Small intestine (tissue), 7 donors: Measurements from ENCODE around the gene DTX1. TPM values are rescaled to one million over a fixed set of nuclear protein-coding genes. Genes with fewer than 3 reads are reported as not detected.

ENCODE experiments used
- DNase-seq, 2 donors: peaks; one replicate each; pipeline versions ENCODE4 v3.0.0 to v3.0.0-alpha.2; 2013
- FAIRE-seq: peaks from 2 replicates; lab custom pipeline; 2012; peaks lifted over from hg19 to GRCh38; lab: Jason Lieb, UNC
- H3K27ac ChIP-seq, 3 donors: one replicate each; pipeline ENCODE4 v1.5.1; 2013; ENCODE audit warnings: low read length in 2 of 3, mild to moderate bottlenecking in 2 of 3, control low read depth in 1 of 3, inconsistent platforms in 1 of 3, low read depth in 1 of 3, moderate library complexity in 1 of 3
- H3K27me3 ChIP-seq, 3 donors: one replicate each; pipeline ENCODE4 v1.6.1; 2013; ENCODE audit warnings: low read length in 3 of 3, inconsistent platforms in 1 of 3; ENCODE audit not compliant: control insufficient read depth in 3 of 3, insufficient read depth in 3 of 3
- H3K36me3 ChIP-seq, 3 donors: one replicate each; pipeline ENCODE4 v1.6.1; 2013; ENCODE audit warnings: low read length in 3 of 3, inconsistent platforms in 1 of 3, low read depth in 1 of 3, mild to moderate bottlenecking in 1 of 3, moderate library complexity in 1 of 3; ENCODE audit not compliant: control insufficient read depth in 3 of 3, insufficient read depth in 2 of 3
- H3K4me1 ChIP-seq, 3 donors: one replicate each; pipeline ENCODE4 v1.6.1; 2013; ENCODE audit warnings: low read length in 2 of 3, inconsistent platforms in 1 of 3, low read depth in 1 of 3, mild to moderate bottlenecking in 1 of 3, moderate library complexity in 1 of 3; ENCODE audit not compliant: control insufficient read depth in 3 of 3, insufficient read depth in 2 of 3
- H3K4me3 ChIP-seq, 3 donors: one replicate each; pipeline ENCODE4 v1.5.1; 2013; ENCODE audit warnings: low read length in 3 of 3, control low read depth in 1 of 3, inconsistent platforms in 1 of 3, low read depth in 1 of 3, mild to moderate bottlenecking in 1 of 3, moderate library complexity in 1 of 3
- H3K9me3 ChIP-seq, 2 donors: one replicate each; pipeline ENCODE4 v1.6.1; 2013; ENCODE audit warnings: low read depth in 1 of 2, low read length in 1 of 2; ENCODE audit not compliant: control insufficient read depth in 2 of 2, insufficient read depth in 1 of 2
- WGBS, 3 donors: extraction: QIAGEN DNeasy Blood & Tissue Kit; methylation state at CpG; one replicate each; pipeline ENCODE4 v1.1.7; 2013; 5-methylcytosine and 5-hydroxymethylcytosine counted together
- polyA plus RNA-seq, 4 donors: library from polyadenylated mRNA; stranded (reverse) in 3 of 4; unstranded in 1 of 4; fragments of 200-250 nt in 3 of 4; fragments of 120-200 nt in 1 of 4; gene quantifications; one replicate each; pipeline versions ENCODE4 v1.2.1 to v1.2.3, GENCODE V29; 2013
- donor health status: healthy with polysubstance abuse.
- donor health status: control.
- donor health status: control.
- donor health status: Bipolar disorder and iron deficiency.
- donor health status: healthy.

DTX1 gene
- polyA plus RNA-seq, 4 donors, result 0.45 to 4.8 (median 4.2) TPM

DNA sequence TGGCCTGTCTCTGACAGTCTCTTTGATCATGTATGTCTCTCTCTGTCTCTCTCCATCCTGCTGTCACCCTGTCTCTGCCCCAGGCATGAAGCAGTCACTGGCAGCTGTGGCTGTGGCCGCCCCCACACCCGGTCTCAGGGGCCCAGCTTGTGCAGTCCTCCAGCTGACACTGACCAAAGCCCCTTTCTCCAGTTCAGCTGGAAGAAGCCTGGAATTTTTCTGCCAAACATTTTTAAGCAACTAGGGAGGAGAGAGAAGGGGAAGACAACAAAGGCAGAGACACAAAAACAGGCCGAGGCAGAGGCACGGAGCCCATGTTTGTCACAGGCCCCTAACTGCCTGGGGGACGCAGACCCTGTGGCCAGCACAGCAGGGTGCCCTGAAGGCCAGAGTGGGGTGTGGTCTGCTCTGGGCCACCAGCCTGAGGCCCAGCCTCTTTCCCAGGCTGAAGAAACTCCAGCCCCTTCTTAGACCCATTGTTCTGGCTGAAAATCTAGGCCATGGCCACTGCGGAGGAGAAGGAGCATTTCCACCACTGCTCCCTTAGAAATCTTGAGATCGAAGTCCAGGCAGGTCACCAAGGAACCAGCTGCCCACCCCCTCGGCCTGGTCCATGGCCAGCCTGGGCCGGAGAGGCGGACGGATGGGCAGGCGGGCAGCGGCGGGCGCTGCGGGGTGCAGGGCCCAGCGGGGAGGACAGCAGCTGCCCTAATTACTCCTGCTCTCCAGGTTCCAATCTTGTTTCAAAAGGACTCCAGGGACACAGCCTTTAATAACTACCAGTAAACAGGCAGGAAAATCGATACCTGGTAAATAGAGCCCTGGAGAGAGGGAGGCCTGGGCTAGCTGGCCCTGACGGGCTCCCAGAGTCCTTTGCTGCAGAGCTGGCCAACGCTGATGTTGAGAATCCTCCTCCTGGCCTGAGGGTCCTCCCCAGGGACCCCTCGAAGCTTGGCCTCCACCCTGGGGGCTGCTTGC, 14.9 kb downstream of the DTX1 start:
- Histone ChIP-seq H3K36me3 (no peaks in the 10 kb centered on the region), H3K4me1 (peaks cover 0 to 4% (median 0%) of the 10 kb centered on the region in 3 donors), H3K27ac (peak overlapping the region in 2 of 3 donors; percentile 12 to 48), H3K9me3 (no peaks in the 10 kb centered on the region), H3K4me3 (no peak overlapping the region), H3K27me3 (peaks cover 0 to 3% (median 0%) of the 10 kb centered on the region in 3 donors)
- DNase-seq (no peak), FAIRE-seq (no peak)
- 34 to 60% (median 60%) methylated on average over 21 of the region's 21 CpGs for WGBS, 3 donors

GRCh38 chr12:113072136-113072535, 15.6 kb downstream of the DTX1 start:
- Histone ChIP-seq H3K4me1 (peaks cover 0 to 4% (median 0%) of the 10 kb centered on the region in 3 donors), H3K36me3 (no peaks in the 10 kb centered on the region), H3K27me3 (peaks cover 0 to 7% (median 0%) of the 10 kb centered on the region in 3 donors), H3K9me3 (no peaks in the 10 kb centered on the region), H3K27ac (peak overlapping the region in 1 of 3 donors; percentile 3), H3K4me3 (no peak overlapping the region)
- WGBS, 3 donors, result 55 to 73% (median 64%) methylated on average over 3 of the region's 3 CpGs
- DNase-seq (no peak), FAIRE-seq (no peak)

DNA sequence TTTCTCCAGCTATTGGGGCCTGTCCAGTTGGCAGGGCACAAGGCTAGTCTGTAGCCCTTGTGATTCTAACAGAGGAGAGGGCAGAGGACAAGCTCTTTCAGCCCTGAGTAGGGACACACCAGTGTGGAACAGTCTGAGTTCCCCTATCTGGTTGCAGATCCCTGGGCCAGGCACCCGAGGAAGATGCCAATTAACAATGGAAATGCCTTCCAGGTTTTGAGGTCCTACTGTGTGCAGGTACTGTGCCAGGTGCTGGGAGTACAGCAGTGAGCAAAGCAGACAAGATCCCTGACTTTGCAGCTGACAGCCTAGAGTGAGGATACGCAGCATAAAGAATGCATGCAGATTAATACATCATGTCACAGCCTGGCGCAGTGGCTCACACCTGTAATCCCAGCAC, 17.1 kb downstream of the DTX1 start:
- peaks cover 0 to 14% (median 2%) of the 10 kb centered on the region in 3 donors for H3K27me3 ChIP-seq
- DNase-seq (no peak), FAIRE-seq (no peak)
- H3K27ac ChIP-seq, result no peak overlapping the region
- no peaks in the 10 kb centered on the region for H3K9me3 ChIP-seq
- 71 to 82% (median 77%) methylated on average over 3 of the region's 3 CpGs for WGBS, 3 donors
- peaks cover 0 to 3% (median 0%) of the 10 kb centered on the region in 3 donors for H3K36me3 ChIP-seq
- peaks cover 0 to 4% (median 0%) of the 10 kb centered on the region in 3 donors for H3K4me1 ChIP-seq
- no peak overlapping the region for H3K4me3 ChIP-seq

GRCh38 chr12:113075137-113075683, 18.7 kb downstream of the DTX1 start:
- no peak for FAIRE-seq
- DNase-seq, result no peak
- peak overlapping the region in 1 of 3 donors; percentile 2 for H3K27ac ChIP-seq
- H3K27me3 ChIP-seq, result peaks cover 0 to 21% (median 2%) of the 10 kb centered on the region in 3 donors
- no peaks in the 10 kb centered on the region for H3K9me3 ChIP-seq
- peaks cover 0 to 2% (median 0%) of the 10 kb centered on the region in 3 donors for H3K4me1 ChIP-seq
- H3K4me3 ChIP-seq, result no peak overlapping the region
- H3K36me3 ChIP-seq, result peaks cover 0 to 4% (median 0%) of the 10 kb centered on the region in 3 donors
- WGBS, 3 donors, result 51 to 63% (median 61%) methylated on average over 6 of the region's 6 CpGs

DNA sequence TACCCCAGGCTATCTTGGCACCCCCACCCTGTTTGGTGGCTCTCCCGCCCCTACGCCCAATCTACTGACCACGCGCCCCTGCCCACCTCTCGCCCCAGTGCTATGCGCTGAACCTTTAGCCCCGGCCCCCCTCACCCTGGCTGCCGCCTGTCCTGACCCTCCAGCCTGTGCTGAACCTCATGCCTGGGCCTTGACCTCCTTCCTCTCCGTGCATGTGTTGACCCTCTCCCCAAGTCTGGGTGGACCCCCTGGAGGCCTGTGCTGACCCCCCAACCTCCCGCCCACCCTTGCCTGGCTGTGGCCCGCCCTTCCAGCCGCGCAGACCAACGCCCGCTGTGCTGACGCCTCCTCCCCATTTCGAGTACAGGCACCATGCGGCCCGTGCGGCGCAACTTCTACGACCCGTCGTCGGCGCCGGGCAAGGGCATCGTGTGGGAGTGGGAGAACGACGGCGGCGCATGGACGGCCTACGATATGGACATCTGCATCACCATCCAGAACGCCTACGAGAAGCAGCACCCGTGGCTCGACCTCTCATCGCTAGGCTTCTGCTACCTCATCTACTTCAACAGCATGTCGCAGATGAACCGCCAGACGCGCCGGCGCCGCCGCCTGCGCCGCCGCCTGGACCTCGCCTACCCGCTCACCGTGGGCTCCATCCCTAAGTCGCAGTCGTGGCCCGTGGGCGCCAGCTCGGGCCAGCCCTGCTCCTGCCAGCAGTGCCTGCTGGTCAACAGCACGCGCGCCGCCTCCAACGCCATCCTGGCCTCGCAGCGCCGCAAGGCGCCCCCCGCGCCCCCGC, 20.7 kb downstream of the DTX1 start:
- DNase-seq (no peak), FAIRE-seq (no peak)
- peaks cover 0 to 21% (median 2%) of the 10 kb centered on the region in 3 donors for H3K27me3 ChIP-seq
- H3K4me1 ChIP-seq, result no peaks in the 10 kb centered on the region
- no peak overlapping the region for H3K27ac ChIP-seq
- no peaks in the 10 kb centered on the region for H3K9me3 ChIP-seq
- 30 to 48% (median 40%) methylated on average over 56 to 70 of the region's 70 CpGs for WGBS, 3 donors
- H3K4me3 ChIP-seq, result no peak overlapping the region
- H3K36me3 ChIP-seq, result peaks cover 0 to 4% (median 0%) of the 10 kb centered on the region in 3 donors

GRCh38 chr12:113077859-113078255, 21.3 kb downstream of the DTX1 start:
- no peak overlapping the region for H3K4me3 ChIP-seq
- no peaks in the 10 kb centered on the region for H3K9me3 ChIP-seq
- H3K27me3 ChIP-seq, result peaks cover 0 to 21% (median 2%) of the 10 kb centered on the region in 3 donors
- DNase-seq (no peak), FAIRE-seq (no peak)
- 21 to 46% (median 31%) methylated on average over 24 to 48 of the region's 48 CpGs for WGBS, 3 donors
- H3K27ac ChIP-seq, result no peak overlapping the region
- H3K36me3 ChIP-seq, result peaks cover 0 to 4% (median 0%) of the 10 kb centered on the region in 3 donors
- no peaks in the 10 kb centered on the region for H3K4me1 ChIP-seq

- Histone ChIP-seq H3K36me3 (peaks cover 0 to 4% (median 0%) of the 10 kb centered on the region in 3 donors), H3K27me3 (peaks cover 0 to 22% (median 2%) of the 10 kb centered on the region in 3 donors), H3K4me1 (no peaks in the 10 kb centered on the region), H3K27ac (no peak overlapping the region), H3K4me3 (no peak overlapping the region), H3K9me3 (peaks cover 0 to 2% of the 10 kb centered on the region in 2 donors)
- 55 to 68% (median 59%) methylated on average over 4 of the region's 4 CpGs for WGBS, 3 donors
- FAIRE-seq (no peak), DNase-seq (no peak)
Observed at GRCh38 chr12:113081873-113082272, 25.3 kb downstream of the DTX1 start.
